ENCODE data around the gene GIT1. TPM values are rescaled to one million over a fixed set of nuclear protein-coding genes. Genes with fewer than 3 reads are reported as not detected.

Gene GIT1
- total and polyA plus RNA-seq, 2 donors (not counting 1 experiment from before 2014, with no cell fraction given): 12.4 to 20.1 TPM

- Histone ChIP-seq H3K27ac (ENCODE audit: insufficient read depth, low read length) (no peak overlapping the region), H3K4me2 (ENCODE audit: extremely low read depth, insufficient read depth, low read length) (no peak overlapping the region), H4K20me1 (ENCODE audit: control insufficient read depth, extremely low read depth, insufficient read depth, low read length) (no peaks in the 10 kb centered on the region), H3K36me3 (ENCODE audit: control insufficient read depth, insufficient read depth, low read length) (peaks cover 1% of the 10 kb centered on the region), H3K4me3 (replicated peaks in 1 of 4; ENCODE audit: control extremely low read depth in 1 of 4, insufficient read depth in 1 of 4, low read depth in 3 of 4, low read length in 4 of 4) (no peak overlapping the region), H3K79me2 (ENCODE audit: control insufficient read depth, insufficient read depth, low read length) (no peaks in the 10 kb centered on the region), H3K9me3 (ENCODE audit: control insufficient read depth, insufficient read depth, low read depth, low read length) (no peaks in the 10 kb centered on the region), H3K27me3 (ENCODE audit: control insufficient read depth, insufficient read depth, low read length) (no peaks in the 10 kb centered on the region), H2AFZ (ENCODE audit: low read length) (no peak overlapping the region), H3K9ac (ENCODE audit: insufficient read depth, low read length) (no peak overlapping the region), H3K4me1 (ENCODE audit: control insufficient read depth, extremely low read depth, insufficient read depth, low read length) (no peaks in the 10 kb centered on the region)
- TF ChIP-seq CTCF (conservative IDR thresholded peaks at IDR 0.05 in 1 of 2, IDR thresholded peaks at IDR 0.05 in 1 of 2; ENCODE audit: low read depth in 1 of 2, low read length in 2 of 2) (no peak), EZH2 (IDR thresholded peaks at IDR 0.05; ENCODE audit: low read length, missing control alignments) (no peak)
- DNase-seq (ENCODE audit: low read depth in 2 of 2): no peak
These were observed 64.8 kb downstream of the GIT1 start for GRCh38 chr17:29524692-29525091.

Other genes starting within 250 kb of the GIT1 start
- gene TAOK1, start 199.3 kb downstream of the GIT1 start, total RNA-seq: 50.6 and 62.8 TPM in 2 replicates
- gene TAOK1, start 199.3 kb downstream of the GIT1 start, polyA plus RNA-seq: 29.4 and 35.1 TPM in 2 replicates
- gene ABHD15, start 22.6 kb downstream of the GIT1 start, total RNA-seq: 5.6 and 11.9 TPM in 2 replicates
- 4.1 and 7.3 TPM in 2 replicates for gene ABHD15, start 22.6 kb downstream of the GIT1 start, polyA plus RNA-seq
- gene TP53I13, start 20.9 kb downstream of the GIT1 start, total RNA-seq: 49.1 and 51.5 TPM in 2 replicates
- 11.1 and 14.8 TPM in 2 replicates for gene TP53I13, start 20.9 kb downstream of the GIT1 start, polyA plus RNA-seq
- gene ANKRD13B, start 3.5 kb upstream of the GIT1 start, total RNA-seq: 6.3 and 7.2 TPM in 2 replicates
- gene ANKRD13B, start 3.5 kb upstream of the GIT1 start, polyA plus RNA-seq: 1.4 and 3.4 TPM in 2 replicates
- 9.8 and 19.3 TPM in 2 replicates for gene CORO6, start 33.3 kb upstream of the GIT1 start, total RNA-seq
- 7.0 and 8.0 TPM in 2 replicates for gene CORO6, start 33.3 kb upstream of the GIT1 start, polyA plus RNA-seq

All from fibroblast of lung (primary cell).